ENCODE measurements around the gene ZIC4.
A peak's percentile ranks its signal among the peaks of the same experiment; 100 is the strongest.

Gene ZIC4

GRCh38 chr3:147404800-147405230 lies 1.5 kb downstream of the ZIC4 start:
- H3K27me3 ChIP-seq (ENCODE audit: control insufficient read depth, insufficient read depth, low read length, poor library complexity, severe bottlenecking), result peaks cover 98% of the 10 kb centered on the region
- no peaks in the 10 kb centered on the region for H3K9me3 ChIP-seq (ENCODE audit: control insufficient read depth, low read length)
- no peaks in the 10 kb centered on the region for H3K36me3 ChIP-seq (ENCODE audit: control insufficient read depth, insufficient read depth, low read length)
- H3K4me3 ChIP-seq (ENCODE audit: insufficient read depth, low read depth, low read length), result no peak overlapping the region
- H3K4me1 ChIP-seq (ENCODE audit: control insufficient read depth, insufficient read depth, low read length), result peaks cover 52% of the 10 kb centered on the region
- H3K27ac ChIP-seq (ENCODE audit: insufficient read depth, low read depth, low read length, poor library complexity, severe bottlenecking), result no peak overlapping the region
- WGBS, 2 experiments, result 9 to 10% methylated on average over 16 of the region's 16 CpGs

- 39 to 45% methylated on average over 11 of the region's 11 CpGs for WGBS, 2 experiments
- Histone ChIP-seq H3K4me3 (ENCODE audit: insufficient read depth, low read depth, low read length) (no peak overlapping the region), H3K9me3 (ENCODE audit: control insufficient read depth, low read length) (no peaks in the 10 kb centered on the region), H3K27me3 (ENCODE audit: control insufficient read depth, insufficient read depth, low read length, poor library complexity, severe bottlenecking) (peaks cover 98% of the 10 kb centered on the region), H3K27ac (ENCODE audit: insufficient read depth, low read depth, low read length, poor library complexity, severe bottlenecking) (no peak overlapping the region), H3K4me1 (ENCODE audit: control insufficient read depth, insufficient read depth, low read length) (peaks cover 52% of the 10 kb centered on the region), H3K36me3 (ENCODE audit: control insufficient read depth, insufficient read depth, low read length) (no peaks in the 10 kb centered on the region)
Observed at GRCh38 chr3:147404000-147404799, 2.1 kb downstream of the ZIC4 start.

GRCh38 chr3:147403511-147403910 lies 2.8 kb downstream of the ZIC4 start:
- no peak overlapping the region for H3K27ac ChIP-seq (ENCODE audit: insufficient read depth, low read depth, low read length, poor library complexity, severe bottlenecking)
- H3K27me3 ChIP-seq (ENCODE audit: control insufficient read depth, insufficient read depth, low read length, poor library complexity, severe bottlenecking), result peaks cover 100% of the 10 kb centered on the region
- 47 to 64% methylated on average over 5 of the region's 5 CpGs for WGBS, 2 experiments
- H3K9me3 ChIP-seq (ENCODE audit: control insufficient read depth, low read length), result no peaks in the 10 kb centered on the region
- H3K4me1 ChIP-seq (ENCODE audit: control insufficient read depth, insufficient read depth, low read length), result peaks cover 49% of the 10 kb centered on the region
- no peaks in the 10 kb centered on the region for H3K36me3 ChIP-seq (ENCODE audit: control insufficient read depth, insufficient read depth, low read length)
- no peak overlapping the region for H3K4me3 ChIP-seq (ENCODE audit: insufficient read depth, low read depth, low read length)

DNA sequence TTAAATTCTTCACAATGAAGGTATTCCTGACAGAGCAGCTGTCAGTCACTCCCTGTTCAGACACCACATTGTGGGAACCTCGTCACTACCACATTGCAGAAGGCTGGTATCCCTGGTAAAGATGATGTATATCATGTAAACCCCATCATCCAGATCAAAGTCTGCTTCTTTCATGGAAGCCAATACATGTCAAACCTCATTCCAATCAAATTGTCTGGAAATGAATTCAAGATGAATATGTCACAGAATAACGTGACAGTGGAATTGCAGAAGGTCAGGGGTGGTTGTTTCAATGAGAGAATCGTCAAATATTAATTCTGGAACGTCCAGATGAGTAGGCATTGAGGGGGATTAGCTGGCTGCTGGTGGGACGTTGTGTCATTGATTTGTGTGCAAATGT lies 4.2 kb downstream of the ZIC4 start:
- H3K4me1 ChIP-seq (ENCODE audit: control insufficient read depth, insufficient read depth, low read length), result peaks cover 37% of the 10 kb centered on the region
- H3K4me3 ChIP-seq (ENCODE audit: insufficient read depth, low read depth, low read length), result no peak overlapping the region
- no peaks in the 10 kb centered on the region for H3K9me3 ChIP-seq (ENCODE audit: control insufficient read depth, low read length)
- no peak overlapping the region for H3K27ac ChIP-seq (ENCODE audit: insufficient read depth, low read depth, low read length, poor library complexity, severe bottlenecking)
- H3K27me3 ChIP-seq (ENCODE audit: control insufficient read depth, insufficient read depth, low read length, poor library complexity, severe bottlenecking), result peaks cover 100% of the 10 kb centered on the region
- WGBS, 2 experiments, result 65 to 66% methylated on average over 4 to 5 of the region's 5 CpGs
- H3K36me3 ChIP-seq (ENCODE audit: control insufficient read depth, insufficient read depth, low read length), result no peaks in the 10 kb centered on the region

DNA sequence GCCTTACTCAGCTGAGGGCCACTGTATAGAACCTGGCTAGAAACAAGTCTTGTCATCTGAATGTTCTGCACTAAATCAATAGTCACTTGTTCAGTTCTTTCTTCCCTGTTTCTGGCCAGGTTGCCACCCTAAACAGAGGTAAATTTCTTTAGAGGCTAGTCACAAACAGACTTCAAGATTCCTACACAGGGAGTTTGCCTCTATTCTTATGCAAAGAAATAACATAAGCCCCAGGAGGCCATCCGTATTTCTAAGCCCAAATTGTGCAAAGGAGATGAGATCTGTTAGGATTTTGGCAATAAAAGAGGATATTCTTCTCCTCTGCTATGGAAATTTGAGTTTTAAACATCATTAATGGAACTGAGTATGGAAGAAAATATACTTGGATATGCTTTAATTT lies 4.9 kb downstream of the ZIC4 start:
- Histone ChIP-seq H3K27ac (ENCODE audit: insufficient read depth, low read depth, low read length, poor library complexity, severe bottlenecking) (no peak overlapping the region), H3K27me3 (ENCODE audit: control insufficient read depth, insufficient read depth, low read length, poor library complexity, severe bottlenecking) (peaks cover 100% of the 10 kb centered on the region), H3K9me3 (ENCODE audit: control insufficient read depth, low read length) (no peaks in the 10 kb centered on the region), H3K4me3 (ENCODE audit: insufficient read depth, low read depth, low read length) (no peak overlapping the region), H3K36me3 (ENCODE audit: control insufficient read depth, insufficient read depth, low read length) (no peaks in the 10 kb centered on the region), H3K4me1 (ENCODE audit: control insufficient read depth, insufficient read depth, low read length) (peaks cover 40% of the 10 kb centered on the region)
- WGBS, 2 experiments, result 24 to 27% methylated on average over 1 of the region's 1 CpG

- Histone ChIP-seq H3K36me3 (ENCODE audit: control insufficient read depth, insufficient read depth, low read length) (no peaks in the 10 kb centered on the region), H3K27me3 (ENCODE audit: control insufficient read depth, insufficient read depth, low read length, poor library complexity, severe bottlenecking) (peaks cover 100% of the 10 kb centered on the region), H3K9me3 (ENCODE audit: control insufficient read depth, low read length) (no peaks in the 10 kb centered on the region), H3K27ac (ENCODE audit: insufficient read depth, low read depth, low read length, poor library complexity, severe bottlenecking) (no peak overlapping the region), H3K4me3 (ENCODE audit: insufficient read depth, low read depth, low read length) (no peak overlapping the region), H3K4me1 (ENCODE audit: control insufficient read depth, insufficient read depth, low read length) (peaks cover 40% of the 10 kb centered on the region)
- 76 to 78% methylated on average over 1 of the region's 1 CpG for WGBS, 2 experiments
Observed at GRCh38 chr3:147400999-147401398, 5.3 kb downstream of the ZIC4 start.

DNA sequence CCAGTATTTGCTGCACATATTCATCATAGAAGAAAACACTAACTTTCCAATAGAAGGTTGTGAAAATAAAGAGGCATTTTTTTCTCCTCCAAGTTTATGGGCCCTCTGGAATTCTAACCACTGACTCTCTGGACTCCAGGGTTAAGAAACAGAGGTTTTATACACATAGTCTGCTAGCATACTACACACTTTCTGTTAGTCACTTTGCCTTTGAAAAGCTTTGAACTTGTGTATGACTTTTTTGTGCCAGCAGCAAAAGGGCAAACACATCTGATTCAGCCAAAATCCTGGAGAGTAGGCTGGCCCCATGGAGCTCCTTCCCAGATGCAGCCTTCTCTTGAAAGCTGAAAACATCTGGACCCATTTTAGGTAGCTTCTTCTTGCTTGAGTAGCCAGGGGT lies 6.2 kb downstream of the ZIC4 start:
- no peak overlapping the region for H3K27ac ChIP-seq (ENCODE audit: insufficient read depth, low read depth, low read length, poor library complexity, severe bottlenecking)
- H3K36me3 ChIP-seq (ENCODE audit: control insufficient read depth, insufficient read depth, low read length), result no peaks in the 10 kb centered on the region
- H3K9me3 ChIP-seq (ENCODE audit: control insufficient read depth, low read length), result no peaks in the 10 kb centered on the region
- H3K4me1 ChIP-seq (ENCODE audit: control insufficient read depth, insufficient read depth, low read length), result peaks cover 33% of the 10 kb centered on the region
- no peak overlapping the region for H3K4me3 ChIP-seq (ENCODE audit: insufficient read depth, low read depth, low read length)
- peaks cover 100% of the 10 kb centered on the region for H3K27me3 ChIP-seq (ENCODE audit: control insufficient read depth, insufficient read depth, low read length, poor library complexity, severe bottlenecking)

DNA sequence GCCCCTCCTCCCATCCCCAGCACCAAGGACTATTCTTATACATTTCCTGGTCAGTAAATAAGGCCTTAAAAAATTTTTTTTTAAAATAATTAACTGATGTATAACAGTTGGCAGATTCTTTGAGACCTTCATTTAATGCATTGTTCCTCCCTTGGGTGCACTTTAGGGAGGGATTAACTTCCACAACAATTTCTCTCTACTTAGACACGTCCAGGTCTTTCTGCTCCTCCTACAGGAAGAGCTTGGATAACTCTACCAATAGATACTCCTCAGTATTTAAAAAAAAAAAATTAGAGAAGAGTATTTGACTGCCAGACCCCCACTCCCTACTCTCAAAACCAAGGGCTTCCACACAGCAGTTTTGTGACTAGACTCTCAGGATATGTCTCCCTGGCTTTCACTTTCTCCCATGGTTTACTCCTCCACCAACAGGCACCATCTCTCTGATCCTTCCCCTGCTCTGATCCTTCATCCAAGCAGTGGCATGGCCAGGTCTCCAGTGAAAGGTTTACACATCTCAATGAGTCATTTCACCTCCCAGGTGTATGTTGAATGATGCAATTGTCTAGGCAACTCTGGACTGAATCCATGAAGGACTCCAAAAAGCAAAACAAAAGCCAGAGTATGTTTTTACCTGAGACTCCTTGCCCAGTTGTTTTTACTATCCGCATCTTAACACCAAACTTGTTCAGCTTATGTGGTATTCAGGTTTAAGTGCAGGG lies 7.4 kb downstream of the ZIC4 start:
- H3K9me3 ChIP-seq (ENCODE audit: control insufficient read depth, low read length), result no peaks in the 10 kb centered on the region
- H3K4me3 ChIP-seq (ENCODE audit: insufficient read depth, low read depth, low read length), result peak overlapping the region; percentile 33
- H3K4me1 ChIP-seq (ENCODE audit: control insufficient read depth, insufficient read depth, low read length), result peaks cover 24% of the 10 kb centered on the region
- WGBS, 2 experiments, result 76 to 86% methylated on average over 1 to 2 of the region's 2 CpGs
- no peak overlapping the region for H3K27ac ChIP-seq (ENCODE audit: insufficient read depth, low read depth, low read length, poor library complexity, severe bottlenecking)
- no peaks in the 10 kb centered on the region for H3K36me3 ChIP-seq (ENCODE audit: control insufficient read depth, insufficient read depth, low read length)
- peaks cover 100% of the 10 kb centered on the region for H3K27me3 ChIP-seq (ENCODE audit: control insufficient read depth, insufficient read depth, low read length, poor library complexity, severe bottlenecking)

DNA sequence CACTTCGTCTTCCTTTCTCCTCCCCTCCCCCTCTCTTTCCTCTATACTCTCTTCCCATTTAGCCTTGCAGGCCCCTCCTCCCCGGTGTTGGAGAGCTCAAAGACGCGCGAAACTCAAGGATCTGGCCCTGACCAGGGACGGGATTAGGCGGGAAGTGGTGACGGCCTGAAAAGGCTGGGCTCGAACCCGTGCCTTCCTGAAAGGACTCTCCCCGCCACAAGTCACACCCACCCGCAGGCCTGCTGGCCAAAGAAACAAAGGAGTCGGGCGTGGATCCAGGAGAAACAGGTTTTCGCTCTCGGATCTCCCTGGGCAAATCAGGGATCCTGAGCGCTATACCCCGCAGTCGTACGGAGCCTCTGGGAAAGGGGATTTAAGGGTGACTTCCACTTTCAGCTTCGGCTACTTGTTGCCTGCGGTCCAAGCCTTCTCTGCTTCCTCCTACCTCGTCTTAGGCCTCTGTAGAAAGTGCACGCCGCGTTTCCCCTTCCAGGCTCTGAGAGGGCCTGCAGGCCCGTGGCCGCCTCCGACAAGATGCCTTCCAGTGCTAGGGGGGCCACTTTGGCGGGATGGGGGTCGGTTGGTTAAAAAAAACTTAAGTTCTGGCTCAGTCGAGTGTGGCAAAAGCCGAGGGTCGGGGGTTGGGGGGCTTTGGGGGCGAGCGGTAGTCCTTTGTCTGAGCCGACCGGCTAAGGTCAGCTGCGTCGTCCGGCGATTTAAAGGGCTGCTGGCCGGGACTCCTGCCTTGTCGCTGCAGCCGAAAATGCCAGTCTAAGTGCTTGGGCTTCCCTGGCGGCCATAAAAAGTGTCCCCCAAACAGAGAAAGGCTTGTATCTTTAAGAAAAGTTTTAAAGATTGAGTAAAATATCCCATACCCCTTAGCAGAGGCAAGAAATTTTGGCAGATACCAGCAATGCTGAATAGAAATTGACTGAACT lies 8.2 kb downstream of the ZIC4 start:
- Histone ChIP-seq H3K36me3 (ENCODE audit: control insufficient read depth, insufficient read depth, low read length) (no peaks in the 10 kb centered on the region), H3K9me3 (ENCODE audit: control insufficient read depth, low read length) (no peaks in the 10 kb centered on the region), H3K27ac (ENCODE audit: insufficient read depth, low read depth, low read length, poor library complexity, severe bottlenecking) (peak overlapping the region; percentile 48), H3K27me3 (ENCODE audit: control insufficient read depth, insufficient read depth, low read length, poor library complexity, severe bottlenecking) (peaks cover 100% of the 10 kb centered on the region), H3K4me3 (ENCODE audit: insufficient read depth, low read depth, low read length) (peak overlapping the region; percentile 33), H3K4me1 (ENCODE audit: control insufficient read depth, insufficient read depth, low read length) (peaks cover 16% of the 10 kb centered on the region)
- WGBS, 2 experiments, result 3% methylated on average over 46 of the region's 46 CpGs
